Fibroblast of mammary gland (primary cell): Measurements from ENCODE around the gene FGF11.

Source experiments
- DNase-seq: peaks from one replicate; pipeline ENCODE4 v3.0.0-alpha.2; 2010; ENCODE audit warnings: low read depth
- H3K4me3 ChIP-seq: 2 replicates; pipeline ENCODE4 v1.5.1; 2011; ENCODE audit warnings: low read depth, mild to moderate bottlenecking, low read length, moderate library complexity; ENCODE audit not compliant: control insufficient read depth
- TF ChIP-seq, protein P1 (sequence below): conservative IDR thresholded peaks from 2 replicates; pipeline ENCODE4 v1.5.1; 2011; ENCODE audit warnings: low read depth, low read length, inconsistent platforms; ENCODE audit not compliant: control insufficient read depth, insufficient read depth

FGF11 gene

DNA sequence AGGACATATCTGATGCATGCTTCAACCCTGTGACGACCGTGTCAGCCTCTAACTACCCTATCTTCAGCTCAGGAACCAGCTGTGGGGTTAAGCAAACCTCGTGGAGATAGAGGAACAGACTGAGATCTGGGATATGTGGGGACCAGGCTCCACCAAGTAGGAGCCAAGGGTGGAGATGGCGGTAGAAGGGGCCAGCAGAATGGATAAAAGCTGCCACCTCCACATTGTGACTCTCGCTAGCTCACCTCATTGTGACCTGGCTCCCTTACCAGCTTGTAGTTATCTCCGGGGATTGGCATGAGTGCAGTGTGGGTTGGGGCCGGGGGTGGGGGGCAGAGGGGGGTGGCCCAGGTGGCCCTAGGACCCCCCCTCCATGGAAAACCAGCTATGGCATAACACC lies 14.0 kb upstream of the FGF11 start, which contains the start of gene SPEM2:
TSS of gene SPEM2 (plus strand) at position 301 of the 400 bp plus-strand sequence. CDS start at position 374, 73 bp downstream.
- no peak for DNase-seq
- TF ChIP-seq, protein P1, sequence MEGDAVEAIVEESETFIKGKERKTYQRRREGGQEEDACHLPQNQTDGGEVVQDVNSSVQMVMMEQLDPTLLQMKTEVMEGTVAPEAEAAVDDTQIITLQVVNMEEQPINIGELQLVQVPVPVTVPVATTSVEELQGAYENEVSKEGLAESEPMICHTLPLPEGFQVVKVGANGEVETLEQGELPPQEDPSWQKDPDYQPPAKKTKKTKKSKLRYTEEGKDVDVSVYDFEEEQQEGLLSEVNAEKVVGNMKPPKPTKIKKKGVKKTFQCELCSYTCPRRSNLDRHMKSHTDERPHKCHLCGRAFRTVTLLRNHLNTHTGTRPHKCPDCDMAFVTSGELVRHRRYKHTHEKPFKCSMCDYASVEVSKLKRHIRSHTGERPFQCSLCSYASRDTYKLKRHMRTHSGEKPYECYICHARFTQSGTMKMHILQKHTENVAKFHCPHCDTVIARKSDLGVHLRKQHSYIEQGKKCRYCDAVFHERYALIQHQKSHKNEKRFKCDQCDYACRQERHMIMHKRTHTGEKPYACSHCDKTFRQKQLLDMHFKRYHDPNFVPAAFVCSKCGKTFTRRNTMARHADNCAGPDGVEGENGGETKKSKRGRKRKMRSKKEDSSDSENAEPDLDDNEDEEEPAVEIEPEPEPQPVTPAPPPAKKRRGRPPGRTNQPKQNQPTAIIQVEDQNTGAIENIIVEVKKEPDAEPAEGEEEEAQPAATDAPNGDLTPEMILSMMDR, result no peak
- no peak within 1 kb of the TSS for H3K4me3 ChIP-seq

DNA sequence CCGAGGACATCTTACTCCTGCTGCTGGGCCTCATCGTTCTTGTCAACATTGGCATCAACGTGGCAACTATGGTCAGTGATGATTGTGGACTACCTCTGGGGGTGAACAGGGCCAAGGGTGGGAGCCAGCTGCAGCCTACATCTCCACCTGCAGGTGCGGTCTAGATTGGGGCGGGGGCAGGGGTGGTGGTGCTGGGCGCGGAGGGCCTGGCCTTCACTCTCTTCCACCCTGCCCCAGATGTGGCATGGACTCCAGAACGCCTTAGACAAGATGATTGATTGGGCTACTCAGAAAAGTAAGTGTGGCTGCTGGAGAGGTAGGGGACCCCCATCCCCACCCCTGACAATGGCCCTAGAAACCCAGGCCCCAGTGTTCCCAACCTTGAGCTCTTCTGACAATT lies 13.6 kb upstream of the FGF11 start:
- TF ChIP-seq, protein P1, result no peak
- no peak overlapping the region for H3K4me3 ChIP-seq
- no peak for DNase-seq

DNA sequence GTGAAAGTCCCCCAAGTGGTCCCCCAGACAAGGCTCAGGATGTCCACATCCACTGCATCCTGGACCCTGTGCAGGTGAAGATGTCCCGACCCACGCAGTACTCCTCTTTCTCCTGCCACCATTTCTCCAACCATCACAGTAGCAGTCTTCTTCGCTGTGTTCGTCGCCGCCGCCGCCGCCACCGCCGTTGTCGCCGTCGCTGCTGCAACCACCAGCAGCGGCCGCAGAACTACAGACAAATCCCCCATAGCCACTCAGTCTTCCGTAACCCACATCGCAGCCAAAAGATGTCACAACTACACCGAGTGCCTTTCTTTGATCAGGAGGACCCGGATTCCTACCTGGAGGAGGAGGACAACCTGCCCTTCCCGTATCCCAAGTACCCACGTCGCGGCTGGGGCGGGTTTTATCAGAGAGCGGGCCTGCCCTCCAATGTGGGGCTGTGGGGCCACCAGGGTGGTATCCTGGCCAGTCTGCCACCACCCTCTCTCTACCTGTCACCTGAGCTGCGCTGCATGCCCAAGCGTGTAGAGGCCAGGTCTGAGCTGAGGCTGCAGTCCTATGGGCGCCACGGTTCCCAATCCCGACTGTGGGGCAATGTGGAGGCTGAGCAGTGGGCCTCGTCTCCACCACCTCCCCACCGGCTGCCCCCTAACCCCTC lies 13.0 kb upstream of the FGF11 start:
- no peak overlapping the region for H3K4me3 ChIP-seq
- TF ChIP-seq, protein P1, result no peak
- no peak for DNase-seq

DNA sequence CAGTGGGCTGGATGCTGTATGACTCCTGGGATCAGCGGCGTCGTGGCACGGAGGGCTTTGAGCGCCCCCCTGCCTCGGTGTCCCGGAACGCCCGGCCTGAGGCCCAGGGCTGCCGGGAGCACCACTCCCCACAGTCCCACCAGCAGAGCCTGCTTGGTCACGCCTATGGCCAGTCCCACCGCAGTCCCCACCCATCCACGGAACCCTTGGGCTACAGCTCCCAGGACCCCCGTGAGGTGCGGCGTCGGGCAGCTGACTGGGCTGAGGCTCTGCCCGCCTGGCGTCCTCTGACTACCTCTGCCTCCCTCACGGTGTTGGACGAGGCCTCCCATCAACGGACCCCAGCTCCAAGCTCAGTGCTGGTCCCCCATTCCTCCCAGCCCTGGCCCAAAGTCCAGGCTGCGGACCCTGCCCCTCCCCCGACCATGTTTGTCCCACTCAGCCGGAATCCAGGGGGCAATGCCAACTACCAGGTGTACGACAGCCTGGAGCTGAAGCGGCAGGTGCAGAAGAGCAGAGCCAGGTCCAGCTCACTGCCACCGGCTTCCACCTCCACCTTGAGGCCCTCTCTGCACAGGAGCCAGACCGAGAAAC lies 12.3 kb upstream of the FGF11 start:
- TF ChIP-seq, protein P1, result no peak
- H3K4me3 ChIP-seq, result no peak overlapping the region
- no peak for DNase-seq

DNA sequence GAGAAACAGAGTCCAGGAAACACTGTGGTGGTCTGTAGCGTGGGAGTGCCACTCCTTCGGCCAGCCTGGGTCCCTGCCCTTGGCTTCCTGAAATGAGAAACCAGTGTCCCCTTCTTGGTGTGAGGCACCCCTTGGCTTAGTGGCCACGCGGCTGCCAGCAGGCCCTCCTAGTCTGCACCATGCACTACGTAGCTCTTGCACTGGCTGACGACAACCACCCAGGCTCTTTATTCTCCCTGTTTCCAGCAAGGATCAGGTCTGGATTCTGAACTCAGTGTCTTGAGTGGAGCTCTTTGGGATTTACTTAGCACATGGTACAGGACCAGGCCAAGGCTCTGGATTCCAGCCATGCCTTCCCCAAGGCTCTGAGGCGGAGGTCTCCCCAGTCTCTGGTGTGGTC lies 11.8 kb upstream of the FGF11 start:
- no peak for DNase-seq
- TF ChIP-seq, protein P1, result no peak
- H3K4me3 ChIP-seq, result no peak overlapping the region

DNA sequence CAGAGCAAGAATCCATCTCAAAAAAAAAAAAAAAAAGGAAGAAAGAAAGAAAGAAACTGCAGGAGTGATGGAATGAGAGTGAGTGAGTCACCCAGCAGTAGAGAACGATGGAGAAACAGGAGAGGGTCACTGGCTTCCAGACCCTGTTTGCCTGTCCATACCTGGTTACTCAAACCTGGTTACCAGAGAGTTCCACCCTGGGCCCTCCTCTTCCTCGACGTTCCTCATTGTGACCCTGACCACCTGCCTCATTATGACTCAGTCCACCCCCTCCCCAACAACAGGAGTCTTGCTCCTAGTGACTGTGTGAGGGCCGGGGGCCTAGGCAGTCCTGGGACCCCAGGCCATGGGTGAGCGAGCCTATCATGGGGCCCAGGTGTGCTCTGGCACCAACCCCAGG lies 10.8 kb upstream of the FGF11 start, which contains the start of gene SPEM3:
TSS of gene SPEM3 (plus strand) at position 301 of the 400 bp plus-strand sequence. CDS start at position 347, 46 bp downstream.
- H3K4me3 ChIP-seq, result no peak within 1 kb of the TSS
- TF ChIP-seq, protein P1, result no peak
- DNase-seq, result no peak
